NK-92 (cell line): Measurements from ENCODE around the gene MRGPRD.

Source experiments
- DNase-seq: peaks from one replicate; lab custom pipeline; 2025; ENCODE audit not compliant: unreplicated experiment; lab: John Stamatoyannopoulos, UW

Gene MRGPRD

DNA sequence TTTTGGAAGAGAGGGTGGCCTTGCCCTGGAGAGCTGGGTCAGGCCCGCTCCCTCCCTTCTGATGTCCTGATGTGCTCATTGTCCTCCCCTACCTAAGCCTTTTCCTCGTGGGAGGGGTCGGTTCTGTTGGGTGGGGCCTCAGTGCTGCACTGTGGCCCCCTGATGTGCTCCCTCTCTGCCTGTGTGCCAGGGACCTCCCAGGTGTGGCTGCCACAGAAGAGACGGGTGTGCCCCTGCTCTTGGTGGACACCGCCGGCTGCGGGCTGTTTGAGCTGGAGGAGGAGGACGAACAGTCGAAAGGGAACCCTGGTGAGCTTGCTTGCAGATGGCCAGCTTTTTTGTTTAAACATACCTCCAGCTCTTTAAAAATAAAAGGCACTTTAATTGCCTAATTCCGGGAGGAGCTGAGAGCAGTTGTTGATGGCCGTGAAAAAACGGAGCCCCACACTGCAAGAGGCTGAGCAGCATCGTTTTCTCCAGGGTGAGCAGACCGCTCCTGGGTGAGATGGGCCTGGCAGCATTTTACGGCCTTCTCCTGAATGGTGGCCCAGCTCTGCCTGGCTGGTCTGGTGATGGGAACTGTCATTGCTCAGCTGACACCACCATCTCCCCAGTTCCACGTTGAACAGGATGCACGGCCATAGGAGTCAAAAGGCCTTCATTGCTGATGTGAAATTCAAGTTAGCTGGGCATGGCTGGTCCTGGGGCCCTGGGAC, 47.0 kb downstream of the MRGPRD start:
- DNase-seq: no peak

GRCh38 chr11:68932933-68933577, 47.7 kb downstream of the MRGPRD start:
- DNase-seq: no peak

DNA sequence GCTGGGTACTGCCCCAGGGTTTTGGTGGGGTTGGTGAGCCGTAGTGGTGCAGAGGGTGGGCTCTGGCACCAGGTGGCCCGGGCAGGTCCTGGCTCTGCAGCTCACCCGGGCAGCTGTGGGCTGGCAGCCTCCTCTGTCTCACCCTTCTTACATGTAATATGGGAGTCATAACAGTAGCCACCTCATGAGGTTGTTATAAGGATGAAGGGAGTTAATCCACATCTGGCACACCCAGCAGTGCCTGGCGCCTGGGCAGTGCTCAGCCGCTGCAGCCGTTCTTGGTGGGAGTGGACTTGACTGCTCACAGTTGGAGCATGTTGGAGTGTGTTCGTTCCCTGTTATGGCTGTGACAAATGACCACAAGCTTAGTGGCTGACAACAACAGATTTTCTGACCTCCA, 48.4 kb downstream of the MRGPRD start:
- no peak for DNase-seq

GRCh38 chr11:68931911-68932310, 48.9 kb downstream of the MRGPRD start:
- DNase-seq: no peak

GRCh38 chr11:68930991-68931855, 49.6 kb downstream of the MRGPRD start:
- no peak for DNase-seq
